Mesendoderm (in vitro differentiated cells): Measurements from ENCODE around the gene NAMPT.

Source experiments
- DNase-seq: peaks from one replicate; pipeline ENCODE4 v3.0.0; 2013
- H2AK5ac ChIP-seq: 2 replicates; pipeline ENCODE4 v1.6.1; 2013; ENCODE audit warnings: low read length, inconsistent platforms
- H2BK120ac ChIP-seq: 2 replicates; pipeline ENCODE4 v1.6.1; 2013; ENCODE audit warnings: low read depth, mild to moderate bottlenecking, low read length, moderate library complexity, mixed read lengths
- H2BK15ac ChIP-seq: replicated peaks from 2 replicates; pipeline ENCODE4 v1.6.1; 2013; ENCODE audit warnings: low read depth, mild to moderate bottlenecking, moderate library complexity
- H2BK5ac ChIP-seq: 2 replicates; pipeline ENCODE4 v1.6.1; 2013; ENCODE audit warnings: low read length, inconsistent platforms
- H3K18ac ChIP-seq: 2 replicates; pipeline ENCODE4 v1.6.1; 2013; ENCODE audit warnings: mild to moderate bottlenecking, low read length, mixed read lengths
- H3K23ac ChIP-seq: one replicate; pipeline ENCODE4 v1.6.1; 2013; ENCODE audit warnings: low read length
- H3K27ac ChIP-seq: 2 replicates; pipeline ENCODE4 v1.5.1; 2013; ENCODE audit warnings: low read depth, mild to moderate bottlenecking, inconsistent platforms, low read length, moderate library complexity
- H3K27me3 ChIP-seq: 2 replicates; pipeline ENCODE4 v1.6.1; 2013; ENCODE audit warnings: low read length, control low read depth, mild to moderate bottlenecking, inconsistent platforms; ENCODE audit not compliant: insufficient read depth, poor library complexity
- H3K36me3 ChIP-seq: 2 replicates; pipeline ENCODE4 v1.6.1; 2013; ENCODE audit warnings: low read length, inconsistent platforms; ENCODE audit not compliant: control insufficient read depth, insufficient read depth
- H3K4ac ChIP-seq: one replicate; pipeline ENCODE4 v1.6.1; 2013; ENCODE audit warnings: low read depth, mild to moderate bottlenecking, low read length, moderate library complexity
- H3K4me1 ChIP-seq: 2 replicates; pipeline ENCODE4 v1.6.1; 2013; ENCODE audit warnings: low read depth, low read length, inconsistent platforms; ENCODE audit not compliant: control insufficient read depth
- H3K4me2 ChIP-seq: 2 replicates; pipeline ENCODE4 v1.6.1; 2013; ENCODE audit warnings: low read length
- H3K4me3 ChIP-seq: 2 replicates; pipeline ENCODE4 v1.5.1; 2013; ENCODE audit warnings: mild to moderate bottlenecking, low read length
- H3K56ac ChIP-seq: one replicate; pipeline ENCODE4 v1.6.1; 2013; ENCODE audit warnings: low read length
- H3K79me1 ChIP-seq: 2 replicates; pipeline ENCODE4 v1.6.1; 2013; ENCODE audit warnings: low read length, inconsistent platforms
- H3K79me2 ChIP-seq: 2 replicates; pipeline ENCODE4 v1.6.1; 2013; ENCODE audit warnings: mild to moderate bottlenecking, low read length; ENCODE audit not compliant: control insufficient read depth, insufficient read depth
- H3K9ac ChIP-seq: 2 replicates; pipeline ENCODE4 v1.6.1; 2013; ENCODE audit warnings: low read length, inconsistent platforms
- H4K5ac ChIP-seq: one replicate; pipeline ENCODE4 v1.6.1; 2013; ENCODE audit warnings: low read length
- H4K8ac ChIP-seq: one replicate; pipeline ENCODE4 v1.6.1; 2013; ENCODE audit warnings: low read depth, mild to moderate bottlenecking, control low read depth, low read length, moderate library complexity
- WGBS: extraction: QIAGEN DNeasy Blood & Tissue Kit; methylation state at CpG from one replicate; pipeline ENCODE4 v1.1.7; 2013; ENCODE audit warnings: low lambda C conversion rate, missing lambda C conversion rate; ENCODE audit not compliant: insufficient coverage; ENCODE audit errors: extremely low coverage; 5-methylcytosine and 5-hydroxymethylcytosine counted together

Gene NAMPT

DNA sequence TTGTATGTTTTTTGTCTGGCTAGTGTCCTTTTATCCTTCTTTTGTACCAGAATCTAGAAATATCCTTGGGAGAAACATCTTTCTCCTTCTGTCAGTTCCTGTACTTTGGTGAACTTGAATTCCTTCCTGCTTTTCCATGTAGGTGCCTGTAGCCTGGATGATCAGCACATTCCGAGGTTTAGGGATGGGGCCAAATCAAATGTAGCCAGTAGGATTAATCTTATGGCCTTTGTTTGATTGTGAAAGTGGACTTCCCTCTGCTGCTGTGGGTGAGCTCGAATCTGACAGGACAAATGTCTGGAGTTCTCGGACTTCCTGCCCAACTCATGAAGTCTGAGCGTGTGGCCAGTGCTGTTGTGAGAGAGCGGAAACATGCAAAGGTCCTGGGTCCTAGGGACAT, 33.2 kb upstream of the NAMPT start:
- H3K27ac ChIP-seq: no peak overlapping the region
- H2AK5ac ChIP-seq: no peak overlapping the region
- no peak overlapping the region for H3K23ac ChIP-seq
- no peaks in the 10 kb centered on the region for H3K27me3 ChIP-seq
- no CpG with 5 or more reads among the region's 5 CpGs for WGBS
- H3K79me1 ChIP-seq: no peaks in the 10 kb centered on the region
- no peak overlapping the region for H3K9ac ChIP-seq
- H3K56ac ChIP-seq: no peak overlapping the region
- no peak overlapping the region for H2BK15ac ChIP-seq
- no peak for DNase-seq
- no peak overlapping the region for H2BK5ac ChIP-seq
- no peak overlapping the region for H3K4ac ChIP-seq
- no peak overlapping the region for H3K4me3 ChIP-seq
- no peak overlapping the region for H3K18ac ChIP-seq
- no peak overlapping the region for H3K4me2 ChIP-seq
- no peak overlapping the region for H2BK120ac ChIP-seq
- H3K79me2 ChIP-seq: no peaks in the 10 kb centered on the region
- no peaks in the 10 kb centered on the region for H3K36me3 ChIP-seq
- H3K4me1 ChIP-seq: no peaks in the 10 kb centered on the region
- no peak overlapping the region for H4K8ac ChIP-seq
- no peak overlapping the region for H4K5ac ChIP-seq

DNA sequence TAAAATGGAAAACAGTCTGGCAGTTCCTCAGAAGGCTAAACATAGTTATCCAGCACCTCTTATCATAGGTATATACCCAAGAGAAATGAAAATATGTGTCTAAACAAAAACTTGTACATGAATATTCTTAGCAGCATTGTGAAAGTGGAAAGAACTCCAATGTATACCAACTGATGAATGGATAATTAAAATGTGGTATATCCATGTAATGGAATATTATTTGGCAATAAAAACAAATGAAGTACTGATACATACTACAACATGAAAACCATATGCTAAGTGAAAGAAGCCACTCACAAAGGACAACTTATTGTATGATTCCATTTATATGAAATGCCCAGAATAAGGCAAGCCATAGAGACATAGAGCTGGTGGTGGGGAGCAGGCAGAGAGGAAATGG, 32.2 kb upstream of the NAMPT start:
- no peaks in the 10 kb centered on the region for H3K79me1 ChIP-seq
- no peak overlapping the region for H2BK5ac ChIP-seq
- no peak overlapping the region for H3K18ac ChIP-seq
- H3K36me3 ChIP-seq: no peaks in the 10 kb centered on the region
- H3K4me1 ChIP-seq: no peaks in the 10 kb centered on the region
- no peak overlapping the region for H3K4me3 ChIP-seq
- no peak overlapping the region for H2AK5ac ChIP-seq
- H3K56ac ChIP-seq: no peak overlapping the region
- H3K27me3 ChIP-seq: no peaks in the 10 kb centered on the region
- no peak overlapping the region for H4K5ac ChIP-seq
- H2BK120ac ChIP-seq: no peak overlapping the region
- no peaks in the 10 kb centered on the region for H3K79me2 ChIP-seq
- no peak for DNase-seq
- no peak overlapping the region for H3K9ac ChIP-seq
- H2BK15ac ChIP-seq: no peak overlapping the region
- no peak overlapping the region for H3K23ac ChIP-seq
- no peak overlapping the region for H3K4ac ChIP-seq
- H3K4me2 ChIP-seq: no peak overlapping the region
- no peak overlapping the region for H4K8ac ChIP-seq
- no peak overlapping the region for H3K27ac ChIP-seq

DNA sequence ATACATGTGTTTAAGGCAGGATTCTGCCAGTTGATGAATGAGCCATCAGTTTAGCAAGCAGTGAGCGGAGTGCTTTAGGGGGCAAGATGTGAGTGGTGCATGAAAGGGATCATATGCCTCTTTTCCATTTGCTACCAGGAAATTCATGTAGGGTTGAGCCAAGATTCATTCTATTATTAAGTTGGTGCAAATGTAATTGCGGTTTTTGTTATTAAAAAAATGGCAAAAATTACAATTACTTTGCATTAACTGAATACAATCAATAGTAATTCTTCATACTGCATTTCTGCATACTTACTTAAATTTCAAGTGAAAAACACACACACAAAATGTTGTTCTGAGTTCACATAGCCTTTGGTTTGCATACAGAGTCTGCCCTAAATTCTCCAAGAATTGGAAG, 30.1 kb upstream of the NAMPT start:
- Histone ChIP-seq H2BK120ac (no peak overlapping the region), H3K79me1 (no peaks in the 10 kb centered on the region), H3K79me2 (no peaks in the 10 kb centered on the region), H3K56ac (no peak overlapping the region), H3K23ac (no peak overlapping the region), H2BK5ac (no peak overlapping the region), H4K5ac (no peak overlapping the region), H3K27ac (no peak overlapping the region), H3K4me3 (no peak overlapping the region), H3K18ac (no peak overlapping the region), H3K4ac (no peak overlapping the region), H4K8ac (no peak overlapping the region), H2AK5ac (no peak overlapping the region), H3K4me2 (no peak overlapping the region), H3K4me1 (no peaks in the 10 kb centered on the region), H3K36me3 (no peaks in the 10 kb centered on the region), H3K9ac (no peak overlapping the region), H3K27me3 (no peaks in the 10 kb centered on the region), H2BK15ac (no peak overlapping the region)
- no peak for DNase-seq
- no CpG with 5 or more reads among the region's 2 CpGs for WGBS

DNA sequence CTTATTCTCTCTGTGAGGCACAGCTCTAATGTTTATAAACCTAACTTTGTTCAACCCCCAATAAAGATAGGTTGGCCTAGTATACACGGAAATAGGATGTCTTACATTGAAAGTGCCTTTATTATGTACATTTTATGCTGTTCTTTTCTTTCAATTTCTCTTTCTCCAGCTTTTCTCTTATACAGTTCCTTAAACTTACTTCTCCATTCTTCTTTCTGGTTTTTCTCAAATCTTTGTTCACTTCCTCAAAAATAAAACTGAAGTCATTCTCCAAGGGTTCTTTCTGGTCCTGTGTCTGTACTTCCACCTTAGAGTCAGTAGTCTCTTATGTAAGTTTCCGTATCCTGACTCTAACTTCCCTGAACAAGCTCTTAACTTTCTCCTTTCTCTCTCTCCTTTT, 29.2 kb upstream of the NAMPT start:
- no peak overlapping the region for H3K4me3 ChIP-seq
- no peak overlapping the region for H2BK15ac ChIP-seq
- H3K56ac ChIP-seq: no peak overlapping the region
- no peak overlapping the region for H2BK120ac ChIP-seq
- WGBS: no CpG with 5 or more reads among the region's 2 CpGs
- H3K18ac ChIP-seq: no peak overlapping the region
- H3K4ac ChIP-seq: no peak overlapping the region
- no peaks in the 10 kb centered on the region for H3K4me1 ChIP-seq
- H3K9ac ChIP-seq: no peak overlapping the region
- no peak for DNase-seq
- H4K8ac ChIP-seq: no peak overlapping the region
- H3K27me3 ChIP-seq: no peaks in the 10 kb centered on the region
- H3K27ac ChIP-seq: no peak overlapping the region
- H3K4me2 ChIP-seq: no peak overlapping the region
- H3K36me3 ChIP-seq: no peaks in the 10 kb centered on the region
- H2BK5ac ChIP-seq: no peak overlapping the region
- no peak overlapping the region for H4K5ac ChIP-seq
- H2AK5ac ChIP-seq: no peak overlapping the region
- H3K23ac ChIP-seq: no peak overlapping the region
- H3K79me2 ChIP-seq: no peaks in the 10 kb centered on the region
- H3K79me1 ChIP-seq: no peaks in the 10 kb centered on the region

DNA sequence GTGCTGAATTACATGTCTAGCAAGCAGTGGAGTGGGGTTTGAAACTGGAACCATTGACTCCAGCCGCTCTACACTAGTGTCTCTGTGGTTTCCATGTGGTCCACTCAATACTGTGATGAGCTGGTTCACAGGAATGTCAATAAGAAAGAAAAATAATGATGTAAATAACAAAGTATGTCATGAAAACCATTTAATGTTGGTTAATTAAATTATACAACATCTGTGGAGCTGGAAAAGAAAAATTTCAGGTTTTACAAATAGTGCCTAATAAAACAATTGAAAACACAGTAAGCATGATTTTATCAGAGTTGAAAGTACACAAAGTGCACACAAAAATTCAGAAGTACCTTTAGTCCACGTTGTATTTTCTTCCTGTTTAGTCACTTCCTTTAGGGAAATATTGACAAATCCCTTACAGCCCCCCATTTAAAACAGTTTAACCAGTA, 28.7 kb upstream of the NAMPT start:
- Histone ChIP-seq H3K27me3 (no peaks in the 10 kb centered on the region), H3K9ac (no peak overlapping the region), H3K79me1 (no peaks in the 10 kb centered on the region), H2BK15ac (no peak overlapping the region), H3K18ac (no peak overlapping the region), H3K4me3 (no peak overlapping the region), H3K4ac (no peak overlapping the region), H3K23ac (no peak overlapping the region), H3K56ac (no peak overlapping the region), H2BK120ac (no peak overlapping the region), H4K5ac (no peak overlapping the region), H3K4me2 (no peak overlapping the region), H2AK5ac (no peak overlapping the region), H3K36me3 (no peaks in the 10 kb centered on the region), H3K79me2 (no peaks in the 10 kb centered on the region), H2BK5ac (no peak overlapping the region), H3K27ac (no peak overlapping the region), H3K4me1 (no peaks in the 10 kb centered on the region), H4K8ac (no peak overlapping the region)
- no peak for DNase-seq
- WGBS: no CpG with 5 or more reads among the region's 2 CpGs

GRCh38 chr7:106312906-106313305, 28.1 kb upstream of the NAMPT start:
- Histone ChIP-seq H3K4me2 (no peak overlapping the region), H2BK120ac (no peak overlapping the region), H3K79me1 (no peaks in the 10 kb centered on the region), H3K4me3 (no peak overlapping the region), H3K36me3 (no peaks in the 10 kb centered on the region), H3K4ac (no peak overlapping the region), H2AK5ac (no peak overlapping the region), H3K27ac (no peak overlapping the region), H3K79me2 (no peaks in the 10 kb centered on the region), H3K9ac (no peak overlapping the region), H2BK15ac (no peak overlapping the region), H3K56ac (no peak overlapping the region), H3K23ac (no peak overlapping the region), H3K18ac (no peak overlapping the region), H4K8ac (no peak overlapping the region), H3K4me1 (no peaks in the 10 kb centered on the region), H2BK5ac (no peak overlapping the region), H3K27me3 (no peaks in the 10 kb centered on the region), H4K5ac (no peak overlapping the region)
- no CpG with 5 or more reads among the region's 2 CpGs for WGBS
- no peak for DNase-seq
